ENCODE results near the gene CWC27.

The CWC27 gene

DNA sequence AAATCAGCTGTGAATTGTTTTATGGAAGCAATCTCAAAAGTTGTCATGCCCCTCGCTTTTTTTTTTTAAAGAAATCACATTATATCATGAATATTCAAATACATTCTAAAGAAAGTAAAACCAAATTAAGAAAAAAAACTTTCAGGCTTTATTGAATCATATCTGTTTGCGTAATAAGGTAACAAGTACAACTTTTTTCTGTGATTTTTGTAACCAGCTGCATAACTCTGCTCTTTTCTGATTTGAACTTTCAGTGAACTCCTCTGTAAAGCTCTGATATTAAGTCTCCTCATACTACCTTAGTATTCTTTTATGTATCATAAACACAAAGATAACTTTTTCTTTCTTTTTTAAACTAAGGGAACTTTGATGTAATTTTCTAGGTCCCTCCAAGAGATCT lies 65.3 kb downstream of the CWC27 start:
- H3K9me3 ChIP-seq (ENCODE audit: control insufficient read depth in 5 of 5, low read length in 5 of 5), result no peaks in the 10 kb centered on the region
- peaks cover 0 to 3% (median 0%) of the 10 kb centered on the region in 5 donors for H3K36me3 ChIP-seq (ENCODE audit: control insufficient read depth in 5 of 5, insufficient read depth in 5 of 5, low read length in 5 of 5)
- no peak overlapping the region for H3K4me3 ChIP-seq (ENCODE audit: low read depth in 1 of 5, low read length in 5 of 5)
- H3K27ac ChIP-seq (ENCODE audit: low read depth, low read length), result no peak overlapping the region
- no peak overlapping the region for H3K9ac ChIP-seq (ENCODE audit: low read length in 5 of 5)
- H3K27me3 ChIP-seq (ENCODE audit: control insufficient read depth in 5 of 5, insufficient read depth in 4 of 5, low read length in 5 of 5), result no peaks in the 10 kb centered on the region
- peaks cover 0 to 9% (median 0%) of the 10 kb centered on the region in 5 donors for H3K4me1 ChIP-seq (ENCODE audit: control insufficient read depth in 5 of 5, insufficient read depth in 5 of 5, low read length in 5 of 5)

GRCh38 chr5:64834611-64835010 lies 65.9 kb downstream of the CWC27 start:
- H3K27ac ChIP-seq (ENCODE audit: low read depth, low read length), result no peak overlapping the region
- no peak overlapping the region for H3K4me3 ChIP-seq (ENCODE audit: low read depth in 1 of 5, low read length in 5 of 5)
- no peaks in the 10 kb centered on the region for H3K9me3 ChIP-seq (ENCODE audit: control insufficient read depth in 5 of 5, low read length in 5 of 5)
- no peaks in the 10 kb centered on the region for H3K27me3 ChIP-seq (ENCODE audit: control insufficient read depth in 5 of 5, insufficient read depth in 4 of 5, low read length in 5 of 5)
- H3K9ac ChIP-seq (ENCODE audit: low read length in 5 of 5), result no peak overlapping the region
- H3K4me1 ChIP-seq (ENCODE audit: control insufficient read depth in 5 of 5, insufficient read depth in 5 of 5, low read length in 5 of 5), result peaks cover 0 to 9% (median 0%) of the 10 kb centered on the region in 5 donors
- H3K36me3 ChIP-seq (ENCODE audit: control insufficient read depth in 5 of 5, insufficient read depth in 5 of 5, low read length in 5 of 5), result peaks cover 0 to 3% (median 0%) of the 10 kb centered on the region in 5 donors

- H3K4me1 ChIP-seq (ENCODE audit: control insufficient read depth in 5 of 5, insufficient read depth in 5 of 5, low read length in 5 of 5), result peaks cover 0 to 9% (median 0%) of the 10 kb centered on the region in 5 donors
- no peaks in the 10 kb centered on the region for H3K27me3 ChIP-seq (ENCODE audit: control insufficient read depth in 5 of 5, insufficient read depth in 4 of 5, low read length in 5 of 5)
- no peak overlapping the region for H3K9ac ChIP-seq (ENCODE audit: low read length in 5 of 5)
- H3K27ac ChIP-seq (ENCODE audit: low read depth, low read length), result no peak overlapping the region
- H3K9me3 ChIP-seq (ENCODE audit: control insufficient read depth in 5 of 5, low read length in 5 of 5), result no peaks in the 10 kb centered on the region
- peaks cover 0 to 3% (median 0%) of the 10 kb centered on the region in 5 donors for H3K36me3 ChIP-seq (ENCODE audit: control insufficient read depth in 5 of 5, insufficient read depth in 5 of 5, low read length in 5 of 5)
- no peak overlapping the region for H3K4me3 ChIP-seq (ENCODE audit: low read depth in 1 of 5, low read length in 5 of 5)
Observed at GRCh38 chr5:64835266-64835665, 66.5 kb downstream of the CWC27 start.

GRCh38 chr5:64836190-64836755 lies 67.5 kb downstream of the CWC27 start:
- Histone ChIP-seq H3K9me3 (ENCODE audit: control insufficient read depth in 5 of 5, low read length in 5 of 5) (peaks cover 0 to 3% (median 0%) of the 10 kb centered on the region in 5 donors), H3K27ac (ENCODE audit: low read depth, low read length) (no peak overlapping the region), H3K4me1 (ENCODE audit: control insufficient read depth in 5 of 5, insufficient read depth in 5 of 5, low read length in 5 of 5) (peaks cover 0 to 9% (median 0%) of the 10 kb centered on the region in 5 donors), H3K9ac (ENCODE audit: low read length in 5 of 5) (no peak overlapping the region), H3K4me3 (ENCODE audit: low read depth in 1 of 5, low read length in 5 of 5) (no peak overlapping the region), H3K36me3 (ENCODE audit: control insufficient read depth in 5 of 5, insufficient read depth in 5 of 5, low read length in 5 of 5) (peaks cover 0 to 4% (median 0%) of the 10 kb centered on the region in 5 donors), H3K27me3 (ENCODE audit: control insufficient read depth in 5 of 5, insufficient read depth in 4 of 5, low read length in 5 of 5) (no peaks in the 10 kb centered on the region)

GRCh38 chr5:64836786-64837185 lies 68.1 kb downstream of the CWC27 start:
- no peak overlapping the region for H3K9ac ChIP-seq (ENCODE audit: low read length in 5 of 5)
- H3K4me3 ChIP-seq (ENCODE audit: low read depth in 1 of 5, low read length in 5 of 5), result no peak overlapping the region
- no peak overlapping the region for H3K27ac ChIP-seq (ENCODE audit: low read depth, low read length)
- peaks cover 0 to 3% (median 0%) of the 10 kb centered on the region in 5 donors for H3K9me3 ChIP-seq (ENCODE audit: control insufficient read depth in 5 of 5, low read length in 5 of 5)
- H3K36me3 ChIP-seq (ENCODE audit: control insufficient read depth in 5 of 5, insufficient read depth in 5 of 5, low read length in 5 of 5), result peaks cover 0 to 5% (median 0%) of the 10 kb centered on the region in 5 donors
- no peaks in the 10 kb centered on the region for H3K27me3 ChIP-seq (ENCODE audit: control insufficient read depth in 5 of 5, insufficient read depth in 4 of 5, low read length in 5 of 5)
- peaks cover 0 to 9% (median 0%) of the 10 kb centered on the region in 5 donors for H3K4me1 ChIP-seq (ENCODE audit: control insufficient read depth in 5 of 5, insufficient read depth in 5 of 5, low read length in 5 of 5)

GRCh38 chr5:64838376-64838775 lies 69.6 kb downstream of the CWC27 start:
- Histone ChIP-seq H3K4me1 (ENCODE audit: control insufficient read depth in 5 of 5, insufficient read depth in 5 of 5, low read length in 5 of 5) (peaks cover 0 to 9% (median 0%) of the 10 kb centered on the region in 5 donors), H3K9ac (ENCODE audit: low read length in 5 of 5) (no peak overlapping the region), H3K36me3 (ENCODE audit: control insufficient read depth in 5 of 5, insufficient read depth in 5 of 5, low read length in 5 of 5) (peaks cover 0 to 5% (median 0%) of the 10 kb centered on the region in 5 donors), H3K9me3 (ENCODE audit: control insufficient read depth in 5 of 5, low read length in 5 of 5) (peaks cover 0 to 3% (median 0%) of the 10 kb centered on the region in 5 donors), H3K27me3 (ENCODE audit: control insufficient read depth in 5 of 5, insufficient read depth in 4 of 5, low read length in 5 of 5) (no peaks in the 10 kb centered on the region), H3K4me3 (ENCODE audit: low read depth in 1 of 5, low read length in 5 of 5) (no peak overlapping the region), H3K27ac (ENCODE audit: low read depth, low read length) (no peak overlapping the region)

- H3K27ac ChIP-seq (ENCODE audit: low read depth, low read length), result no peak overlapping the region
- H3K4me1 ChIP-seq (ENCODE audit: control insufficient read depth in 5 of 5, insufficient read depth in 5 of 5, low read length in 5 of 5), result peaks cover 0 to 9% (median 0%) of the 10 kb centered on the region in 5 donors
- H3K27me3 ChIP-seq (ENCODE audit: control insufficient read depth in 5 of 5, insufficient read depth in 4 of 5, low read length in 5 of 5), result no peaks in the 10 kb centered on the region
- H3K9me3 ChIP-seq (ENCODE audit: control insufficient read depth in 5 of 5, low read length in 5 of 5), result peaks cover 0 to 3% (median 0%) of the 10 kb centered on the region in 5 donors
- H3K9ac ChIP-seq (ENCODE audit: low read length in 5 of 5), result no peak overlapping the region
- no peak overlapping the region for H3K4me3 ChIP-seq (ENCODE audit: low read depth in 1 of 5, low read length in 5 of 5)
- peaks cover 0 to 5% (median 0%) of the 10 kb centered on the region in 5 donors for H3K36me3 ChIP-seq (ENCODE audit: control insufficient read depth in 5 of 5, insufficient read depth in 5 of 5, low read length in 5 of 5)
Observed at GRCh38 chr5:64838803-64839202, 70.1 kb downstream of the CWC27 start.

DNA sequence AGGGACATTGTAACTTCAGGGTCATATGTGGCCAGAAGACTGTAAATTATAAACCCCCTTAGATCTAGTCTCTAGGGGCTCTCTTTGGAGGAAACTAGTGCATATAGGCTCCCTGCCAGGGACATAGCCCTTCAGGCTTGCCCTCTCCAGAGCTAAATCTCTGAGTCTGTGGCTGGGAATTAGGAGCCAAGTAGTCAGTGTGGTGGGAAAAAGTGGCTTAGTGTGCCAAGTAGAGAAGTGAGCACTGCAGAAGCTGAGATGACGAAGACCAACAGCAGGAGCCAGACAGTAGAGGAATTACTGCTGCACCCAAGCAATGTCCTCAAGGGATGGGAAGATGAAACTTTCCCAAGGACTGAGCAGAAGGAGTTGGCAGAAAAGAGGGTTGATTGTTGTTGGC lies 71.2 kb downstream of the CWC27 start:
- no peak overlapping the region for H3K4me3 ChIP-seq (ENCODE audit: low read depth in 1 of 5, low read length in 5 of 5)
- H3K9me3 ChIP-seq (ENCODE audit: control insufficient read depth in 5 of 5, low read length in 5 of 5), result peaks cover 0 to 3% (median 0%) of the 10 kb centered on the region in 5 donors
- peaks cover 0 to 9% (median 3%) of the 10 kb centered on the region in 5 donors for H3K4me1 ChIP-seq (ENCODE audit: control insufficient read depth in 5 of 5, insufficient read depth in 5 of 5, low read length in 5 of 5)
- no peaks in the 10 kb centered on the region for H3K27me3 ChIP-seq (ENCODE audit: control insufficient read depth in 5 of 5, insufficient read depth in 4 of 5, low read length in 5 of 5)
- H3K36me3 ChIP-seq (ENCODE audit: control insufficient read depth in 5 of 5, insufficient read depth in 5 of 5, low read length in 5 of 5), result peaks cover 0 to 6% (median 2%) of the 10 kb centered on the region in 5 donors
- H3K9ac ChIP-seq (ENCODE audit: low read length in 5 of 5), result no peak overlapping the region
- no peak overlapping the region for H3K27ac ChIP-seq (ENCODE audit: low read depth, low read length)

- H3K27ac ChIP-seq (ENCODE audit: low read depth, low read length), result no peak overlapping the region
- peaks cover 0 to 12% (median 3%) of the 10 kb centered on the region in 5 donors for H3K9me3 ChIP-seq (ENCODE audit: control insufficient read depth in 5 of 5, low read length in 5 of 5)
- H3K36me3 ChIP-seq (ENCODE audit: control insufficient read depth in 5 of 5, insufficient read depth in 5 of 5, low read length in 5 of 5), result peaks cover 0 to 11% (median 4%) of the 10 kb centered on the region in 5 donors
- H3K4me1 ChIP-seq (ENCODE audit: control insufficient read depth in 5 of 5, insufficient read depth in 5 of 5, low read length in 5 of 5), result peaks cover 0 to 9% (median 3%) of the 10 kb centered on the region in 5 donors
- no peak overlapping the region for H3K4me3 ChIP-seq (ENCODE audit: low read depth in 1 of 5, low read length in 5 of 5)
- no peak overlapping the region for H3K9ac ChIP-seq (ENCODE audit: low read length in 5 of 5)
- H3K27me3 ChIP-seq (ENCODE audit: control insufficient read depth in 5 of 5, insufficient read depth in 4 of 5, low read length in 5 of 5), result no peaks in the 10 kb centered on the region
Observed at GRCh38 chr5:64840958-64841357, 72.2 kb downstream of the CWC27 start.

- no peak overlapping the region for H3K9ac ChIP-seq (ENCODE audit: low read length in 5 of 5)
- no peaks in the 10 kb centered on the region for H3K9me3 ChIP-seq (ENCODE audit: control insufficient read depth in 5 of 5, low read length in 5 of 5)
- H3K27me3 ChIP-seq (ENCODE audit: control insufficient read depth in 5 of 5, insufficient read depth in 4 of 5, low read length in 5 of 5), result no peaks in the 10 kb centered on the region
- no peak overlapping the region for H3K27ac ChIP-seq (ENCODE audit: low read depth, low read length)
- H3K36me3 ChIP-seq (ENCODE audit: control insufficient read depth in 5 of 5, insufficient read depth in 5 of 5, low read length in 5 of 5), result no peaks in the 10 kb centered on the region
- no peak overlapping the region for H3K4me3 ChIP-seq (ENCODE audit: low read depth in 1 of 5, low read length in 5 of 5)
- H3K4me1 ChIP-seq (ENCODE audit: control insufficient read depth in 5 of 5, insufficient read depth in 5 of 5, low read length in 5 of 5), result no peaks in the 10 kb centered on the region
Observed at GRCh38 chr5:64853777-64854176, 85.0 kb downstream of the CWC27 start.
